Naive thymus-derived CD4-positive, alpha-beta T cell (primary cell): ENCODE results near the gene DCK. TPM values are rescaled to one million over a fixed set of nuclear protein-coding genes. Genes with fewer than 3 reads are reported as not detected.
A peak's percentile ranks its signal among the peaks of the same experiment; 100 is the strongest.
"Not testable (repeated sequence)": the region's sequence is repeated elsewhere in the genome, so short reads cannot be mapped to it uniquely, and the experiment has no call there.

Experiments used
- ATAC-seq: fragments of 150-1000 bp; cut with Tn5 transposase; 2 replicates; pipeline ENCODE4 v1.10.0; 2021; ENCODE audit warnings: mild to moderate bottlenecking, moderate library complexity
- CTCF ChIA-PET: fragments of 350-600 bp; sonication (Branson Sonifier 250); formaldehyde crosslinking; loops from one replicate; lab custom pipeline; 2021; ENCODE audit warnings: antibody characterized with exemption; lab: Charles Lee
- POLR2A ChIA-PET: fragments of 350-600 bp; sonication (Branson Sonifier 250); formaldehyde crosslinking; loops from one replicate; lab custom pipeline; 2021; ENCODE audit warnings: antibody characterized with exemption, inconsistent platforms; lab: Charles Lee
- DNase-seq, 9 donors: peaks; one replicate each; pipeline versions ENCODE4 v3.0.0 to v3.0.0-alpha.2; 2020 to 2022; ENCODE audit warnings: mixed read lengths in 1 of 9
- H3K27ac ChIP-seq: one replicate; pipeline ENCODE4 v1.7.0; 2013; ENCODE audit warnings: mild to moderate bottlenecking, low read depth, low read length, moderate library complexity
- H3K27me3 ChIP-seq, 2 donors: one replicate each; pipeline ENCODE4 v1.7.0; 2013; ENCODE audit warnings: low read length in 2 of 2, mild to moderate bottlenecking in 2 of 2, moderate library complexity in 2 of 2; ENCODE audit not compliant: control insufficient read depth in 2 of 2, insufficient read depth in 2 of 2
- H3K36me3 ChIP-seq, 3 experiments: 1 replicate in 2 of 3; 2 replicates in 1 of 3; pipeline ENCODE4 v1.7.0; 2013; ENCODE audit warnings: low read length in 3 of 3, mild to moderate bottlenecking in 3 of 3, moderate library complexity in 1 of 3; ENCODE audit not compliant: insufficient read depth in 3 of 3, control insufficient read depth in 2 of 3
- H3K4me1 ChIP-seq, 2 donors: one replicate each; pipeline ENCODE4 v1.7.0; 2013; ENCODE audit warnings: low read length in 2 of 2, mild to moderate bottlenecking in 2 of 2, moderate library complexity in 1 of 2; ENCODE audit not compliant: control insufficient read depth in 2 of 2, insufficient read depth in 2 of 2
- H3K4me3 ChIP-seq: 2 replicates; pipeline ENCODE4 v1.7.0; 2013; ENCODE audit warnings: mild to moderate bottlenecking, low read length
- H3K9me3 ChIP-seq, 3 experiments: 1 replicate in 2 of 3; 2 replicates in 1 of 3; pipeline ENCODE4 v1.7.0; 2013; ENCODE audit warnings: low read length in 3 of 3; ENCODE audit not compliant: control insufficient read depth in 2 of 3
- H3K27ac Mint-ChIP-seq, 9 donors: one replicate each; pipeline ENCODE4 v1.8.0; 2020 to 2022; ENCODE audit warnings: mixed read lengths in 9 of 9, mild to moderate bottlenecking in 8 of 9, moderate library complexity in 5 of 9, inconsistent platforms in 2 of 9
- H3K27me3 Mint-ChIP-seq, 5 donors: one replicate each; pipeline ENCODE4 v1.8.0; 2021 to 2022; ENCODE audit warnings: mixed read lengths in 5 of 5, mild to moderate bottlenecking in 1 of 5
- H3K36me3 Mint-ChIP-seq, 5 donors: one replicate each; pipeline ENCODE4 v1.8.0; 2020 to 2022; ENCODE audit warnings: mixed read lengths in 5 of 5, mild to moderate bottlenecking in 3 of 5, inconsistent platforms in 1 of 5
- H3K4me1 Mint-ChIP-seq, 7 donors: one replicate each; pipeline ENCODE4 v1.8.0; 2020 to 2022; ENCODE audit warnings: mixed read lengths in 7 of 7, mild to moderate bottlenecking in 3 of 7, inconsistent platforms in 1 of 7
- H3K4me3 Mint-ChIP-seq, 10 donors: one replicate each; pipeline ENCODE4 v1.8.0; 2020 to 2022; ENCODE audit warnings: mild to moderate bottlenecking in 10 of 10, mixed read lengths in 10 of 10, moderate library complexity in 6 of 10, inconsistent platforms in 2 of 10
- H3K9me3 Mint-ChIP-seq, 11 donors: one replicate each; pipeline ENCODE4 v1.8.0; 2020 to 2022; ENCODE audit warnings: mixed read lengths in 11 of 11, mild to moderate bottlenecking in 4 of 11, inconsistent platforms in 1 of 11, moderate library complexity in 1 of 11
- intact Hi-C, 2 donors: fragments of 100-400 bp; cut with micrococcal nuclease; formaldehyde crosslinking; loops; one replicate each; pipeline ENCODE4 v1.15.1; 2023
- polyA plus RNA-seq, 2 donors: library from polyadenylated mRNA; unstranded; fragments of 300-500 nt; fragmentation: Illumina TruSeq; gene quantifications; one replicate each; pipeline ENCODE4 v1.2.3, GENCODE V29; 2021
- total RNA-seq, 6 experiments: library from RNA in 5 of 6; stranded (reverse) in 5 of 6; gene quantifications; 1 replicate in 5 of 6; 2 replicates in 1 of 6; pipeline ENCODE4 v1.2.3 and lab custom pipeline; 2021 to 2026

DCK gene
- total and polyA plus RNA-seq, 7 experiments from 2014 or later: 19.8 to 86.1 (median 50.6) TPM

DNA sequence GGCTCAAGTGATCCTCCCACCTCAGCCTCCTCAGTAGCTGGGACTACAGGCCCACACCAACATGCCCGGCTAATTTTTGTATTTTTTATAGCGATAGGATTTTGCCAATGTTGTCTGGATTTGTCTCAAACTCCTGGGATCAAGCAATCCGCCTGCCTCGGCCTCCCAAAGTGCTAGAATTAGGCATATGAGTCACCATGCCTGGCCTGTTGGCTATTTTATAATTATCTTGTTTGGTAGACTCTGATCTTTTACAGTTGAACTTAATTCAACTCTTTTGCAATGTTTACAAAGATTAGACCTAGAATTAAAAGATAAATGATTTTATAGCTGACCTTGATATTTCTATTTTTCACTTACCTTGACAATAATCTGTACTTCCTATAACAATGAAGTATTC is 18.0 kb downstream of the DCK start:
- Mint-ChIP-seq H3K4me1 (peaks cover 19 to 46% (median 40%) of the 10 kb centered on the region in 7 donors), H3K27ac (no peak overlapping the region), H3K36me3 (peaks cover 5 to 51% (median 8%) of the 10 kb centered on the region in 5 donors), H3K27me3 (no peaks in the 10 kb centered on the region), H3K9me3 (peaks cover 0 to 19% (median 0%) of the 10 kb centered on the region in 11 donors), H3K4me3 (no peak overlapping the region)
- Histone ChIP-seq H3K27ac (no peak overlapping the region), H3K4me3 (no peak overlapping the region), H3K36me3 (no peaks in the 10 kb centered on the region), H3K9me3 (no peaks in the 10 kb centered on the region), H3K4me1 (peaks cover 2 to 4% of the 10 kb centered on the region in 2 donors), H3K27me3 (no peaks in the 10 kb centered on the region)
- intact Hi-C loops: loop anchor here in 1 of 2 donors (2.0 kb wide), 1 partner anchor 173 kb away; the partner anchor contains the start of gene GRSF1
- no peak for DNase-seq
- POLR2A ChIA-PET: interaction anchor here (0.6 to 0.9 kb wide), 2 partner anchors 15 to 84 kb away, joined by 3 read pairs; no protein-coding TSS in a partner anchor
- CTCF ChIA-PET: interaction anchor here (1.0 kb wide), 1 partner anchor 361 kb away, joined by 7 read pairs; no protein-coding TSS in a partner anchor
- no peak for ATAC-seq

DNA sequence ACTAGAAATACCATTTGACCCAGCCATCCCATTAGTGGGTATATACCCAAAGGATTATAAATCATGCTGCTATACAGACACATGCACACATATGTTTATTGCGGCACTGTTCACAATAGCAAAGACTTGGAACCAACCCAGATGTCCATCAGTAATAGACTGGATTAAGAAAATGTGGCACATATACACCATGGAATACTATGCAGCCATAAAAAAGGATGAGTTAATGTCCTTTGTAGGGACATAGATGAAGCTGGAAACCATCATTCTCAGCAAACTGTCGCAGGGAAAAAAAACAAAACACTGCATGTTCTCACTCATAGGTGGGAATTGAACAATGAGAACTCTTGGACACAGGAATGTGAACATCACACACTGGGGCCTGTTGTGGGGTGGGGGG is 23.9 kb downstream of the DCK start:
- CTCF ChIA-PET, H3K4me3 ChIP-seq, DNase-seq, H3K27me3 Mint-ChIP-seq, ATAC-seq, intact Hi-C loops, H3K27ac ChIP-seq, H3K27ac Mint-ChIP-seq, H3K36me3 ChIP-seq, H3K9me3 ChIP-seq, H3K4me1 ChIP-seq, H3K27me3 ChIP-seq, POLR2A ChIA-PET, H3K4me3 Mint-ChIP-seq: not testable (repeated sequence)
- peaks cover 5 to 46% (median 10%) of the 10 kb centered on the region in 5 donors for H3K36me3 Mint-ChIP-seq
- peaks cover 4 to 19% (median 14%) of the 10 kb centered on the region in 7 donors for H3K4me1 Mint-ChIP-seq
- H3K9me3 Mint-ChIP-seq: peaks cover 0 to 22% (median 0%) of the 10 kb centered on the region in 11 donors

- ATAC-seq: no peak
- Mint-ChIP-seq H3K27me3 (no peaks in the 10 kb centered on the region), H3K9me3 (peaks cover 0 to 6% (median 0%) of the 10 kb centered on the region in 11 donors), H3K4me3 (no peak overlapping the region), H3K4me1 (peaks cover 0 to 24% (median 8%) of the 10 kb centered on the region in 7 donors), H3K36me3 (peaks cover 0 to 33% (median 12%) of the 10 kb centered on the region in 5 donors), H3K27ac (peak overlapping the region in 1 of 9 donors; percentile 56)
- Histone ChIP-seq H3K27ac (no peak overlapping the region), H3K36me3 (peaks cover 0 to 3% (median 0%) of the 10 kb centered on the region in 3 experiments), H3K9me3 (no peaks in the 10 kb centered on the region), H3K4me1 (no peaks in the 10 kb centered on the region), H3K27me3 (no peaks in the 10 kb centered on the region), H3K4me3 (no peak overlapping the region)
- ChIA-PET CTCF (no interaction called here), POLR2A (no interaction called here)
- DNase-seq: no peak
- intact Hi-C loops: no loop called here
These were observed 27.2 kb downstream of the DCK start for GRCh38 chr4:71020611-71021010.

- Mint-ChIP-seq H3K4me3 (no peak overlapping the region), H3K4me1 (peaks cover 0 to 24% (median 8%) of the 10 kb centered on the region in 7 donors), H3K27ac (peak overlapping the region in 2 of 9 donors; percentile 2 to 46), H3K27me3 (no peaks in the 10 kb centered on the region), H3K9me3 (no peaks in the 10 kb centered on the region), H3K36me3 (peaks cover 3 to 44% (median 22%) of the 10 kb centered on the region in 5 donors)
- H3K9me3 ChIP-seq: no peaks in the 10 kb centered on the region
- H3K4me3 ChIP-seq: no peak overlapping the region
- ATAC-seq (no peak), DNase-seq (no peak)
- no peaks in the 10 kb centered on the region for H3K27me3 ChIP-seq
- H3K36me3 ChIP-seq: peaks cover 0 to 24% (median 5%) of the 10 kb centered on the region in 3 experiments
- H3K27ac ChIP-seq: no peak overlapping the region
- intact Hi-C loops: loop anchor here in 1 of 2 donors (1.0 kb wide), 1 partner anchor 373 kb away; no protein-coding TSS in a partner anchor
- ChIA-PET CTCF (interaction anchor here (0.7 kb wide), 1 partner anchor 290 kb away, joined by 4 read pairs; no protein-coding TSS in a partner anchor), POLR2A (no interaction called here)
- no peaks in the 10 kb centered on the region for H3K4me1 ChIP-seq
These were observed 32.2 kb downstream of the DCK start for GRCh38 chr4:71025654-71026053.

GRCh38 chr4:71026086-71026485 is 32.6 kb downstream of the DCK start:
- no peak overlapping the region for H3K27ac ChIP-seq
- ChIA-PET CTCF (no interaction called here), POLR2A (no interaction called here)
- intact Hi-C loops: no loop called here
- ATAC-seq (no peak), DNase-seq (no peak)
- Mint-ChIP-seq H3K36me3 (peaks cover 3 to 44% (median 22%) of the 10 kb centered on the region in 5 donors), H3K27ac (peak overlapping the region in 1 of 9 donors; percentile 5), H3K27me3 (no peaks in the 10 kb centered on the region), H3K4me1 (peaks cover 0 to 24% (median 7%) of the 10 kb centered on the region in 7 donors), H3K9me3 (no peaks in the 10 kb centered on the region), H3K4me3 (no peak overlapping the region)
- H3K4me3 ChIP-seq: no peak overlapping the region
- H3K27me3 ChIP-seq: no peaks in the 10 kb centered on the region
- no peaks in the 10 kb centered on the region for H3K4me1 ChIP-seq
- H3K36me3 ChIP-seq: peaks cover 0 to 27% (median 5%) of the 10 kb centered on the region in 3 experiments
- H3K9me3 ChIP-seq: no peaks in the 10 kb centered on the region

DNA sequence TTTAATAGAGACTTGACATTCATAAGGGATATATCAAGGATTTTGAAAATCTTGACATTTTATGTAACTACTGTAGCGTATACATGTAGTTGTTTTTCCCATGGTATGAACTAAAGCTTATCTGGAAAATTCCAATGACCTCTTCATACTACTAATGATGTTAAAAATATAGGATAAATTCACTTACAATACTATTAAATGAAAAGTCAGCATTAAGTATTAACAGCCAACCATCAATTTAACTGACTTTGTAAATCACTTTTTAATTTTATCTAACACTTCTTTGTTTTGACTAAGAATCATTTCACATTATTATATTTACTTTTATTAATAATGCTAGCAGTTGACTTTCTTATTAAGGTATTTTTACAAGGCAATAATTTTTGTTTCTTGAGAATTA is 34.2 kb downstream of the DCK start:
- Histone ChIP-seq H3K27me3 (no peaks in the 10 kb centered on the region), H3K36me3 (peaks cover 0 to 27% (median 5%) of the 10 kb centered on the region in 3 experiments), H3K4me3 (no peak overlapping the region), H3K4me1 (no peaks in the 10 kb centered on the region), H3K9me3 (no peaks in the 10 kb centered on the region), H3K27ac (no peak overlapping the region)
- ATAC-seq (no peak), DNase-seq (no peak)
- peaks cover 12 to 44% (median 30%) of the 10 kb centered on the region in 5 donors for H3K36me3 Mint-ChIP-seq
- no peaks in the 10 kb centered on the region for H3K27me3 Mint-ChIP-seq
- H3K4me3 Mint-ChIP-seq: no peak overlapping the region
- peaks cover 0 to 15% (median 4%) of the 10 kb centered on the region in 7 donors for H3K4me1 Mint-ChIP-seq
- no peak overlapping the region for H3K27ac Mint-ChIP-seq
- H3K9me3 Mint-ChIP-seq: no peaks in the 10 kb centered on the region
- intact Hi-C loops: no loop called here
- ChIA-PET POLR2A (no interaction called here), CTCF (no interaction called here)

GRCh38 chr4:71029504-71029903 is 36.1 kb downstream of the DCK start:
- H3K9me3 ChIP-seq: no peaks in the 10 kb centered on the region
- Mint-ChIP-seq H3K4me1 (peaks cover 0 to 6% (median 0%) of the 10 kb centered on the region in 7 donors), H3K27ac (peak overlapping the region in 1 of 9 donors; percentile 54), H3K27me3 (no peaks in the 10 kb centered on the region), H3K4me3 (no peak overlapping the region), H3K9me3 (no peaks in the 10 kb centered on the region), H3K36me3 (peaks cover 21 to 46% (median 28%) of the 10 kb centered on the region in 5 donors)
- no peak overlapping the region for H3K27ac ChIP-seq
- DNase-seq (no peak), ATAC-seq (no peak)
- no peak overlapping the region for H3K4me3 ChIP-seq
- no peaks in the 10 kb centered on the region for H3K4me1 ChIP-seq
- H3K27me3 ChIP-seq: no peaks in the 10 kb centered on the region
- intact Hi-C loops: no loop called here
- CTCF ChIA-PET: no interaction called here
- peaks cover 0 to 32% (median 5%) of the 10 kb centered on the region in 3 experiments for H3K36me3 ChIP-seq
- POLR2A ChIA-PET: no interaction called here
